IMR-90 (cell line): Measurements from ENCODE around the gene DAB1. TPM values are rescaled to one million over a fixed set of nuclear protein-coding genes. Genes with fewer than 3 reads are reported as not detected.

Experiments used
- ATAC-seq: fragments of 200-7000 bp; cut with Tn5 transposase; 2 replicates; pipeline ENCODE4 v1.9.1; 2020; ENCODE audit warnings: low read depth, mild to moderate bottlenecking, moderate library complexity
- BruUV-seq: library from RNA; stranded (reverse); fragments of 400-500 nt; replicated peaks from 2 replicates; lab custom pipeline; 2021; lab: Mats Ljungman, UMichigan
- CTCF ChIA-PET: fragments of 300-600 bp; formaldehyde crosslinking; extraction: SDS; loops from one replicate; lab custom pipeline; 2021; ENCODE audit warnings: antibody characterized with exemption; lab: Yijun Ruan, JAX
- POLR2A ChIA-PET: fragments of 300-600 bp; sonication (Branson Sonifier 250); formaldehyde crosslinking; loops from one replicate; lab custom pipeline; 2022; ENCODE audit warnings: antibody characterized with exemption; ENCODE audit not compliant: unreplicated experiment; lab: Charles Lee
- DNase-seq: peaks from one replicate; pipeline ENCODE4 v3.0.0; 2013
- H2AFZ ChIP-seq: replicated peaks from 2 replicates; pipeline ENCODE3; 2013; ENCODE audit warnings: low read length, mild to moderate bottlenecking; ENCODE audit not compliant: poor library complexity
- H2AK5ac ChIP-seq: 2 replicates; pipeline ENCODE4 v1.6.1; 2013; ENCODE audit warnings: low read depth, low read length, inconsistent platforms
- H2AK9ac ChIP-seq: replicated peaks from 2 replicates; pipeline ENCODE3; 2013; ENCODE audit warnings: mild to moderate bottlenecking, low read depth, low read length, moderate library complexity; ENCODE audit not compliant: poor library complexity
- H2BK120ac ChIP-seq: 2 replicates; pipeline ENCODE4 v1.6.1; 2013; ENCODE audit warnings: low read depth, low read length, inconsistent platforms
- H2BK15ac ChIP-seq: 3 replicates; pipeline ENCODE4 v1.6.1; 2013; ENCODE audit warnings: low read depth, low read length, inconsistent platforms
- H2BK20ac ChIP-seq: 2 replicates; pipeline ENCODE4 v1.6.1; 2013; ENCODE audit warnings: low read depth, mild to moderate bottlenecking, inconsistent platforms, low read length, moderate library complexity
- H2BK5ac ChIP-seq: 2 replicates; pipeline ENCODE4 v1.6.1; 2013; ENCODE audit warnings: mild to moderate bottlenecking, low read depth, low read length, inconsistent platforms; ENCODE audit not compliant: poor library complexity, severe bottlenecking
- H3K14ac ChIP-seq: replicated peaks from 2 replicates; pipeline ENCODE4 v1.6.1; 2013; ENCODE audit warnings: low read depth, low read length, inconsistent platforms
- H3K18ac ChIP-seq: 2 replicates; pipeline ENCODE4 v1.6.1; 2013; ENCODE audit warnings: low read depth, low read length, control low read depth
- H3K23ac ChIP-seq: 2 replicates; pipeline ENCODE4 v1.6.1; 2013; ENCODE audit warnings: low read depth, low read length, inconsistent platforms
- H3K27ac ChIP-seq: 2 replicates; pipeline ENCODE4 v1.5.1; 2013; ENCODE audit warnings: mild to moderate bottlenecking, control low read depth, low read length; ENCODE audit not compliant: insufficient read depth
- H3K27me3 ChIP-seq: 2 replicates; pipeline ENCODE4 v1.6.1; 2013; ENCODE audit warnings: low read length; ENCODE audit not compliant: control insufficient read depth, insufficient read depth
- H3K36me3 ChIP-seq: 2 replicates; pipeline ENCODE4 v1.6.1; 2013; ENCODE audit warnings: low read length, mixed read lengths; ENCODE audit not compliant: control insufficient read depth, insufficient read depth
- H3K4ac ChIP-seq: 2 replicates; pipeline ENCODE4 v1.6.1; 2013; ENCODE audit warnings: low read depth, low read length, inconsistent platforms
- H3K4me1 ChIP-seq: 2 replicates; pipeline ENCODE4 v1.6.1; 2013; ENCODE audit warnings: low read length, mixed read lengths; ENCODE audit not compliant: control insufficient read depth, insufficient read depth
- H3K4me2 ChIP-seq: 2 replicates; pipeline ENCODE4 v1.6.1; 2013; ENCODE audit warnings: low read depth, mild to moderate bottlenecking, control low read depth, low read length, moderate library complexity
- H3K4me3 ChIP-seq: 2 replicates; pipeline ENCODE4 v1.5.1; 2013; ENCODE audit warnings: low read depth, mild to moderate bottlenecking, control low read depth, low read length, moderate library complexity; ENCODE audit not compliant: insufficient read depth
- H3K56ac ChIP-seq: 2 replicates; pipeline ENCODE4 v1.6.1; 2013; ENCODE audit warnings: low read length, inconsistent platforms; ENCODE audit not compliant: insufficient read depth; ENCODE audit errors: extremely low read depth
- H3K79me1 ChIP-seq, 2 experiments: 2 replicates each; pipeline ENCODE4 v1.6.1; 2013; ENCODE audit warnings: low read length in 2 of 2, inconsistent platforms in 1 of 2, low read depth in 1 of 2
- H3K9ac ChIP-seq: 2 replicates; pipeline ENCODE4 v1.6.1; 2013; ENCODE audit warnings: low read depth, low read length, control low read depth
- H3K9me1 ChIP-seq: 2 replicates; pipeline ENCODE4 v1.6.1; 2013; ENCODE audit warnings: low read length, inconsistent platforms; ENCODE audit not compliant: insufficient read depth
- H3K9me3 ChIP-seq: 2 replicates; pipeline ENCODE4 v1.6.1; 2013; ENCODE audit warnings: low read length; ENCODE audit not compliant: control insufficient read depth, insufficient read depth
- H4K20me1 ChIP-seq: 2 replicates; pipeline ENCODE4 v1.6.1; 2013; ENCODE audit warnings: low read length, inconsistent platforms; ENCODE audit not compliant: insufficient read depth
- H4K5ac ChIP-seq: 2 replicates; pipeline ENCODE4 v1.6.1; 2013; ENCODE audit warnings: mild to moderate bottlenecking, low read depth, low read length, control low read depth
- H4K8ac ChIP-seq, 2 experiments: 2 replicates each; pipeline ENCODE4 v1.6.1; 2013; ENCODE audit warnings: low read depth in 2 of 2, low read length in 2 of 2, control low read depth in 1 of 2, inconsistent platforms in 1 of 2
- H4K91ac ChIP-seq: 2 replicates; pipeline ENCODE4 v1.6.1; 2013; ENCODE audit warnings: low read depth, low read length, inconsistent platforms; ENCODE audit not compliant: insufficient read depth
- BHLHE40 ChIP-seq: fragments of 150-350 bp; IDR thresholded peaks from 2 replicates; pipeline ENCODE4 v1.6.1; 2016; ENCODE audit warnings: mild to moderate bottlenecking, low read depth, low read length
- CEBPB ChIP-seq: IDR thresholded peaks from 2 replicates; pipeline ENCODE4 v1.6.1; 2012; ENCODE audit warnings: low read depth, low read length, improper control_type of control experiment
- MAFK ChIP-seq: IDR thresholded peaks from 2 replicates; pipeline ENCODE4 v1.6.1; 2012; ENCODE audit warnings: low read depth, low read length, improper control_type of control experiment
- NFE2L2 ChIP-seq: fragments of 150-350 bp; IDR thresholded peaks from 2 replicates; pipeline ENCODE4 v1.6.1; 2016; ENCODE audit warnings: low read depth, mild to moderate bottlenecking, low read length
- USF2 ChIP-seq: fragments of 150-350 bp; IDR thresholded peaks from 2 replicates; pipeline ENCODE4 v1.6.1; 2017; ENCODE audit warnings: mild to moderate bottlenecking, antibody characterized with exemption, low read length, low read depth
- WGBS, 2 experiments: methylation state at CpG; one replicate each; pipeline versions ENCODE4 v1.1.5 to v1.1.7; 2013; ENCODE audit warnings: missing lambda C conversion rate in 2 of 2; ENCODE audit not compliant: insufficient read length in 1 of 2; ENCODE audit errors: extremely low coverage in 2 of 2; 5-methylcytosine and 5-hydroxymethylcytosine counted together
- dilution Hi-C: fragments of 300-500 bp; cut with HindIII; formaldehyde crosslinking; loops from one replicate; pipeline ENCODE4 v1.14.3; 2018; ENCODE audit warnings: low sequenced_read_pairs; ENCODE audit not compliant: unreplicated experiment
- in situ Hi-C: fragments of 300-500 bp; cut with MboI; formaldehyde crosslinking; loops from 3 replicates; pipeline ENCODE4 v1.14.3; 2019; ENCODE audit warnings: low sequenced_read_pairs, inconsistent platforms, mixed read lengths
- intact Hi-C: fragments of 100-400 bp; cut with micrococcal nuclease; formaldehyde crosslinking; loops from 2 replicates; pipeline ENCODE4 v1.10.0; 2022
- polyA plus RNA-seq, 3 experiments: library from polyadenylated mRNA; depleted of rRNA; stranded (reverse); fragments of >200 nt; gene quantifications; 2 replicates each; pipeline ENCODE4 v1.2.3, GENCODE V29; 2012; ENCODE audit warnings: low replicate concordance in 1 of 3
- total RNA-seq: library from RNA; depleted of rRNA; stranded (reverse); fragments of >200 nt; gene quantifications from 2 replicates; pipeline ENCODE4 v1.2.3, GENCODE V29; 2012

Gene DAB1
- total and polyA plus RNA-seq, 2 of the 4 experiments (the other 2 are of a cell fraction): 0.18 to 0.41 TPM

DNA sequence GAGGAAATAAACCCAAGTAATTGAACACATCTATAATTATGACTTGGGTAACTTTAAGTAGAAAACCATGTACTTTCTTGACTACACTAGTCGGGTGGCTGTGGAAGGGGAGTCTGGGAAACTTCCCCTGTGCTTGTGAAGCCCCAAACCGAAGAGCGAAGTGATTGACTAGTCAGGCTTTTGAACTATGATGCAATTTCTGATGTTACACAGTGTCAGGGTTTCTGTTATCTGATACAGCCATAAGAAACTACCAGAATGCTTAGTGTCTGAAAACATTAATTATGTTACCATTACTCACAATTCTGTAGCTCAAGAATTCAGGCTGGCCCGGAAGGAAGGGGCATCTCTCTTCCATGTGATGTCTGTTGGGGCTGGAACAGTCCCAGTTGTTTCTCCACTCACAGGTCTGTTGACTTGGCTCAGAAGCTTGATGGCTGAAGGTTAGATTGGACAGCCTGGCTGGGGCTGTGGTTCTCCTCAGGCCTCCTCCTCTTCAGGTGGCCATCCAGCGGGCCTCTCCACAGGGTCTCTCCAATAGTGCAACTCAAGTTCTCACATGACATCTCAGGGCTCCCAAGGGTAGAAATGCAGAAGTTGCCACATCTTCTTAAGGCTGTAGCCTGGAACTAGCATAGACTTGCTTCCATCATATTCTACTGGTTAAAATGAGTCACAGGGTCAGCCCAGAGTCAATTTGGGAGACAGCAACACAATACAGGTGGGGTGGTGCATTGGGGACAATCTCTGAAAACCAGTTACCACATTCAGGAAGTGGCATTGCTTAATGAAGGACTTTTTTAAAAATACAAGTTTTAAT is 449.7 kb downstream of the DAB1 start:
- Histone ChIP-seq H3K9me3 (no peaks in the 10 kb centered on the region), H3K9me1 (no peaks in the 10 kb centered on the region; the same call in 1 of the 2 replicates), H4K5ac (no peak overlapping the region), H3K36me3 (no peaks in the 10 kb centered on the region), H3K79me1 (no peaks in the 10 kb centered on the region), H2AK9ac (no peak overlapping the region), H3K18ac (no peak overlapping the region), H3K9ac (no peak overlapping the region), H3K14ac (no peak overlapping the region), H2AFZ (no peak overlapping the region), H4K20me1 (no peaks in the 10 kb centered on the region), H3K4me3 (no peak overlapping the region), H2BK20ac (no peak overlapping the region), H3K27me3 (peaks cover 3% of the 10 kb centered on the region), H4K8ac (no peak overlapping the region), H2BK5ac (no peak overlapping the region), H3K4me2 (no peak overlapping the region), H2BK15ac (no peak overlapping the region), H3K4me1 (no peaks in the 10 kb centered on the region), H3K23ac (no peak overlapping the region), H4K91ac (no peak overlapping the region), H3K4ac (no peak overlapping the region), H3K27ac (no peak overlapping the region), H2AK5ac (no peak overlapping the region), H2BK120ac (no peak overlapping the region), H3K56ac (no peak overlapping the region)
- ATAC-seq: no peak
- ChIA-PET POLR2A (no interaction called here), CTCF (no interaction called here)
- DNase-seq: no peak
- intact Hi-C loops (no loop called here), dilution Hi-C loops (no loop called here), in situ Hi-C loops (no loop called here)
- TF ChIP-seq BHLHE40 (no peak), NFE2L2 (no peak), MAFK (no peak), USF2 (no peak), CEBPB (0 out of 2 replicates have a peak, but pooled peaks have one; percentile 19)
- 83% methylated on average over 1 of the region's 5 CpGs; no CpG with 5 or more reads in 1 of the 2 experiments for WGBS, 2 experiments
- no TSS peak for BruUV-seq
